ENCODE data around the gene MYH2.
"Not testable (repeated sequence)": the region's sequence is repeated elsewhere in the genome, so short reads cannot be mapped to it uniquely, and the experiment has no call there.

Gene MYH2

GRCh38 chr17:10549096-10549842 is at the start of gene MYH2:
MYH2 (minus strand) TSS chr17:10549658; CDS start chr17:10547920, 1,738 bp downstream.
- DNase-seq, result no peak
- H3K36me3 Mint-ChIP-seq, result no peaks in the 10 kb centered on the region
- no peak within 1 kb of the TSS for H3K27ac Mint-ChIP-seq
- no peaks in the 10 kb centered on the region for H3K9me3 Mint-ChIP-seq
- no peak within 1 kb of the TSS for H3K4me3 Mint-ChIP-seq
- CTCF ChIA-PET, result no interaction called here
- H3K4me1 Mint-ChIP-seq, result no peaks in the 10 kb centered on the region
- peaks cover 7% of the 10 kb centered on the region for H3K27me3 Mint-ChIP-seq

GRCh38 chr17:10598621-10599020 is 49.2 kb upstream of the MYH2 start:
- Mint-ChIP-seq H3K27me3 (peaks cover 4% of the 10 kb centered on the region), H3K36me3 (no peaks in the 10 kb centered on the region), H3K9me3 (no peaks in the 10 kb centered on the region), H3K4me1 (no peaks in the 10 kb centered on the region), H3K4me3 (no peak overlapping the region), H3K27ac (no peak overlapping the region)
- no peak for DNase-seq
- CTCF ChIA-PET, result no interaction called here

GRCh38 chr17:10589553-10590145 is 40.2 kb upstream of the MYH2 start:
- H3K4me3 Mint-ChIP-seq, result no peak overlapping the region
- no peaks in the 10 kb centered on the region for H3K27me3 Mint-ChIP-seq
- CTCF ChIA-PET, result no interaction called here

GRCh38 chr17:10585529-10585928 is 36.1 kb upstream of the MYH2 start:
- Mint-ChIP-seq H3K27ac (no peak overlapping the region), H3K27me3 (no peaks in the 10 kb centered on the region), H3K4me1 (no peaks in the 10 kb centered on the region), H3K36me3 (no peaks in the 10 kb centered on the region), H3K9me3 (no peaks in the 10 kb centered on the region), H3K4me3 (no peak overlapping the region)
- DNase-seq, result no peak
- CTCF ChIA-PET, result no interaction called here

More at GRCh38 chr17:10589553-10590145, 40.2 kb upstream of the MYH2 start:
- Mint-ChIP-seq H3K9me3 (no peaks in the 10 kb centered on the region), H3K27ac (no peak overlapping the region), H3K36me3 (no peaks in the 10 kb centered on the region), H3K4me1 (no peaks in the 10 kb centered on the region)
- no peak for DNase-seq

- Mint-ChIP-seq H3K27me3 (no peaks in the 10 kb centered on the region), H3K27ac (no peak overlapping the region), H3K4me3 (no peak overlapping the region), H3K9me3 (no peaks in the 10 kb centered on the region), H3K36me3 (no peaks in the 10 kb centered on the region), H3K4me1 (no peaks in the 10 kb centered on the region)
- no peak for DNase-seq
- CTCF ChIA-PET, result no interaction called here
Observed at GRCh38 chr17:10583834-10584233, 34.4 kb upstream of the MYH2 start.

- Mint-ChIP-seq H3K27ac (no peak overlapping the region), H3K27me3 (no peaks in the 10 kb centered on the region), H3K9me3 (no peaks in the 10 kb centered on the region), H3K4me3 (no peak overlapping the region), H3K36me3 (no peaks in the 10 kb centered on the region), H3K4me1 (no peaks in the 10 kb centered on the region)
- DNase-seq, result no peak
- CTCF ChIA-PET, result interaction anchor here (0.5 to 1.2 kb wide), 2 partner anchors 35 to 251 kb away, joined by 3 read pairs; no protein-coding TSS in a partner anchor
Observed at GRCh38 chr17:10579270-10579669, 29.8 kb upstream of the MYH2 start.

GRCh38 chr17:10574324-10574723 is 24.9 kb upstream of the MYH2 start:
- no peaks in the 10 kb centered on the region for H3K36me3 Mint-ChIP-seq
- no peaks in the 10 kb centered on the region for H3K9me3 Mint-ChIP-seq
- no peak overlapping the region for H3K4me3 Mint-ChIP-seq
- H3K27me3 Mint-ChIP-seq, result no peaks in the 10 kb centered on the region
- H3K27ac Mint-ChIP-seq, result no peak overlapping the region
- DNase-seq, result no peak
- CTCF ChIA-PET, result no interaction called here
- H3K4me1 Mint-ChIP-seq, result no peaks in the 10 kb centered on the region

- Mint-ChIP-seq H3K36me3 (no peaks in the 10 kb centered on the region), H3K27me3 (no peaks in the 10 kb centered on the region), H3K9me3 (no peaks in the 10 kb centered on the region), H3K4me3 (no peak overlapping the region), H3K27ac (no peak overlapping the region), H3K4me1 (no peaks in the 10 kb centered on the region)
- DNase-seq, result no peak
- CTCF ChIA-PET, result no interaction called here
Observed at GRCh38 chr17:10563991-10564660, 14.7 kb upstream of the MYH2 start.

GRCh38 chr17:10558049-10558448 is 8.6 kb upstream of the MYH2 start:
- Mint-ChIP-seq H3K4me1 (no peaks in the 10 kb centered on the region), H3K27me3 (no peaks in the 10 kb centered on the region), H3K36me3 (no peaks in the 10 kb centered on the region), H3K4me3 (no peak overlapping the region), H3K9me3 (no peaks in the 10 kb centered on the region), H3K27ac (no peak overlapping the region)
- DNase-seq, result no peak
- CTCF ChIA-PET, result no interaction called here

GRCh38 chr17:10557422-10557821 is 8.0 kb upstream of the MYH2 start:
- CTCF ChIA-PET, result interaction anchor here (0.7 kb wide), 1 partner anchor 56 kb away, joined by 4 read pairs; no protein-coding TSS in a partner anchor
- Mint-ChIP-seq H3K4me3 (no peak overlapping the region), H3K9me3 (no peaks in the 10 kb centered on the region), H3K4me1 (no peaks in the 10 kb centered on the region), H3K27ac (no peak overlapping the region), H3K36me3 (no peaks in the 10 kb centered on the region), H3K27me3 (no peaks in the 10 kb centered on the region)
- DNase-seq, result no peak

GRCh38 chr17:10556301-10557005 is 7.0 kb upstream of the MYH2 start:
- H3K4me1 Mint-ChIP-seq, result no peaks in the 10 kb centered on the region
- no peak for DNase-seq
- H3K27ac Mint-ChIP-seq, result no peak overlapping the region
- CTCF ChIA-PET, result no interaction called here
- H3K27me3 Mint-ChIP-seq, result no peaks in the 10 kb centered on the region
- no peak overlapping the region for H3K4me3 Mint-ChIP-seq
- no peaks in the 10 kb centered on the region for H3K36me3 Mint-ChIP-seq
- no peaks in the 10 kb centered on the region for H3K9me3 Mint-ChIP-seq

GRCh38 chr17:10550014-10550413 is 556 bp upstream of the MYH2 start:
- Mint-ChIP-seq H3K9me3 (no peaks in the 10 kb centered on the region), H3K27ac (no peak overlapping the region), H3K4me3 (no peak overlapping the region), H3K36me3 (no peaks in the 10 kb centered on the region), H3K4me1 (no peaks in the 10 kb centered on the region), H3K27me3 (peaks cover 7% of the 10 kb centered on the region)
- DNase-seq, result no peak
- CTCF ChIA-PET, result no interaction called here

GRCh38 chr17:10547351-10547750 is 2.1 kb downstream of the MYH2 start:
- peaks cover under 1% of the 10 kb centered on the region for H3K9me3 Mint-ChIP-seq
- H3K27me3 Mint-ChIP-seq, result peaks cover 7% of the 10 kb centered on the region
- H3K4me3 Mint-ChIP-seq, result no peak overlapping the region
- H3K4me1 Mint-ChIP-seq, result no peaks in the 10 kb centered on the region
- H3K36me3 Mint-ChIP-seq, result no peaks in the 10 kb centered on the region
- no peak overlapping the region for H3K27ac Mint-ChIP-seq
- CTCF ChIA-PET, result no interaction called here
- no peak for DNase-seq

GRCh38 chr17:10543486-10543885 is 6.0 kb downstream of the MYH2 start:
- peaks cover 12% of the 10 kb centered on the region for H3K9me3 Mint-ChIP-seq
- H3K36me3 Mint-ChIP-seq, CTCF ChIA-PET, H3K4me1 Mint-ChIP-seq, H3K27me3 Mint-ChIP-seq, DNase-seq, H3K4me3 Mint-ChIP-seq, H3K27ac Mint-ChIP-seq: not testable (repeated sequence)
